ENCODE data around the gene IL20. TPM values are rescaled to one million over a fixed set of nuclear protein-coding genes. Genes with fewer than 3 reads are reported as not detected.

Gene IL20
- total RNA-seq, 1 donor from 2014 or later, result 0.53 TPM

- TF ChIP-seq CTCF (IDR thresholded peaks at IDR 0.05; ENCODE audit: insufficient read depth, low read length, severe bottlenecking), result no peak
- DNase-seq (ENCODE audit: low read depth) (peak; percentile 34), FAIRE-seq (no peak)
- Histone ChIP-seq H3K36me3 (ENCODE audit: control insufficient read depth, insufficient read depth, low read length) (no peaks in the 10 kb centered on the region), H3K27me3 (ENCODE audit: control insufficient read depth, insufficient read depth, low read length) (peaks cover 4% of the 10 kb centered on the region), H3K4me3 (ENCODE audit: low read depth, low read length) (no peak overlapping the region)
These were observed 29.3 kb upstream of the IL20 start for GRCh38 chr1:206836111-206836510.

- Histone ChIP-seq H3K36me3 (ENCODE audit: control insufficient read depth, insufficient read depth, low read length) (no peaks in the 10 kb centered on the region), H3K4me3 (ENCODE audit: low read depth, low read length) (no peak overlapping the region), H3K27me3 (ENCODE audit: control insufficient read depth, insufficient read depth, low read length) (peaks cover 2% of the 10 kb centered on the region)
- TF ChIP-seq CTCF (IDR thresholded peaks at IDR 0.05; ENCODE audit: insufficient read depth, low read length, severe bottlenecking), result no peak
- DNase-seq (ENCODE audit: low read depth), result no peak
- FAIRE-seq, result peak; percentile 50
These were observed 26.3 kb upstream of the IL20 start for GRCh38 chr1:206839006-206839560.

- H3K36me3 ChIP-seq (ENCODE audit: control insufficient read depth, insufficient read depth, low read length), result no peaks in the 10 kb centered on the region
- peaks cover 2% of the 10 kb centered on the region for H3K27me3 ChIP-seq (ENCODE audit: control insufficient read depth, insufficient read depth, low read length)
- DNase-seq (ENCODE audit: low read depth) (peak; percentile 51), FAIRE-seq (no peak)
- TF ChIP-seq CTCF (IDR thresholded peaks at IDR 0.05; ENCODE audit: insufficient read depth, low read length, severe bottlenecking), result no peak
- H3K4me3 ChIP-seq (ENCODE audit: low read depth, low read length), result no peak overlapping the region
These were observed 25.6 kb upstream of the IL20 start for GRCh38 chr1:206839857-206840256.

- no peak for FAIRE-seq
- DNase-seq (ENCODE audit: low read depth), result peak; percentile 66
- no peaks in the 10 kb centered on the region for H3K27me3 ChIP-seq (ENCODE audit: control insufficient read depth, insufficient read depth, low read length)
- H3K4me3 ChIP-seq (ENCODE audit: low read depth, low read length), result no peak overlapping the region
- no peaks in the 10 kb centered on the region for H3K36me3 ChIP-seq (ENCODE audit: control insufficient read depth, insufficient read depth, low read length)
- no peak for TF ChIP-seq CTCF (IDR thresholded peaks at IDR 0.05; ENCODE audit: insufficient read depth, low read length, severe bottlenecking)
These were observed 23.7 kb upstream of the IL20 start for GRCh38 chr1:206841609-206842323.

- no peaks in the 10 kb centered on the region for H3K36me3 ChIP-seq (ENCODE audit: control insufficient read depth, insufficient read depth, low read length)
- no peak for TF ChIP-seq CTCF (IDR thresholded peaks at IDR 0.05; ENCODE audit: insufficient read depth, low read length, severe bottlenecking)
- FAIRE-seq (no peak), DNase-seq (ENCODE audit: low read depth) (no peak)
- no peak overlapping the region for H3K4me3 ChIP-seq (ENCODE audit: low read depth, low read length)
- H3K27me3 ChIP-seq (ENCODE audit: control insufficient read depth, insufficient read depth, low read length), result no peaks in the 10 kb centered on the region
These were observed 22.6 kb upstream of the IL20 start for GRCh38 chr1:206842854-206843253.
